GM13976 (cell line): Measurements from ENCODE around the gene CCBE1.

Experiments used
- DNase-seq: peaks from one replicate; pipeline ENCODE4 v3.0.0; 2012; ENCODE audit warnings: low spot score
- CTCF ChIP-seq: IDR thresholded peaks from 2 replicates; pipeline ENCODE4 v1.5.1; 2012; ENCODE audit warnings: borderline replicate concordance, mild to moderate bottlenecking; ENCODE audit not compliant: insufficient read depth; ENCODE audit errors: extremely low read depth, missing control alignments, control extremely low read depth
- in situ Hi-C: fragments of 300-500 bp; cut with MboI; formaldehyde crosslinking; loops from one replicate; pipeline ENCODE4 v1.12.0; 2022; ENCODE audit warnings: low sequenced_read_pairs, mixed read lengths, inconsistent platforms; ENCODE audit not compliant: unreplicated experiment

Gene CCBE1

GRCh38 chr18:59681051-59681450 is 16.2 kb downstream of the CCBE1 start:
- in situ Hi-C loops, result no loop called here
- no peak for TF ChIP-seq CTCF
- DNase-seq, result no peak

DNA sequence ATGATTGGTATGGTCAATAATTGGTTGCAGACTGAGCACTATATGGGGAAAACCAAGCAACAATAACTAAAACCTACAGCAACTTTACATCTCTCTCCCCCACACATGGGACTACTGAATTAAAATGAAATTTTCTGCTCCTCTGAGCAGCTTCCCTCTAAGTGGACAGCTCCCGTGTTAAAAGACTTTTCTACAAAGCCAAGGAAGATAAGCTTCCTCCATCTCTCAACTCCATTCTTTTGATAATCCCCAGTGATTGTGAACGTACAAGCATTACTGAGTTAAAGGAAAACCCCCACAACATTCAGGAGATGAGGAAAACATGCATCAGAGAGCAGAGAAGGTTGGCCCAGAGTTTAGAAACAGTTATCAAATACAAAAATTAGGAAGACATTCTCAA is 21.9 kb downstream of the CCBE1 start:
- DNase-seq, result no peak
- no peak for TF ChIP-seq CTCF
- in situ Hi-C loops, result no loop called here

DNA sequence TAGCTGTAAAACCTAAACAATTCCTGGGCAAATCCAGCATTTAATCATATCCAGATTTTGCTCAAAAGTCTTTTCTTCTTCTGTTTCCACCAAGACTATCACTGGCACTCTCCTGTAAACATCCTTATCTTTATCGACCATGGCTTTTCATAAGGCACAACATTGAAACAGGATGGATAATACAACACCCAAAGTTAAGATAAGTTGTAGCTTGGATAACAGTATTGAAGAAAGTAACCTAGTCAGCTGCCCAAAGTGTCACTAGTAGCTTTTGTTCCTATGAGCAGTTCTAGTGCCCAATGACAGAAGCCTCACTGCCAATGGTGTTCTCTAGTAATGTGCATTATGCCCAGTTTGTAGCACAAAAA is 22.3 kb downstream of the CCBE1 start:
- in situ Hi-C loops, result no loop called here
- DNase-seq, result no peak
- TF ChIP-seq CTCF, result no peak

DNA sequence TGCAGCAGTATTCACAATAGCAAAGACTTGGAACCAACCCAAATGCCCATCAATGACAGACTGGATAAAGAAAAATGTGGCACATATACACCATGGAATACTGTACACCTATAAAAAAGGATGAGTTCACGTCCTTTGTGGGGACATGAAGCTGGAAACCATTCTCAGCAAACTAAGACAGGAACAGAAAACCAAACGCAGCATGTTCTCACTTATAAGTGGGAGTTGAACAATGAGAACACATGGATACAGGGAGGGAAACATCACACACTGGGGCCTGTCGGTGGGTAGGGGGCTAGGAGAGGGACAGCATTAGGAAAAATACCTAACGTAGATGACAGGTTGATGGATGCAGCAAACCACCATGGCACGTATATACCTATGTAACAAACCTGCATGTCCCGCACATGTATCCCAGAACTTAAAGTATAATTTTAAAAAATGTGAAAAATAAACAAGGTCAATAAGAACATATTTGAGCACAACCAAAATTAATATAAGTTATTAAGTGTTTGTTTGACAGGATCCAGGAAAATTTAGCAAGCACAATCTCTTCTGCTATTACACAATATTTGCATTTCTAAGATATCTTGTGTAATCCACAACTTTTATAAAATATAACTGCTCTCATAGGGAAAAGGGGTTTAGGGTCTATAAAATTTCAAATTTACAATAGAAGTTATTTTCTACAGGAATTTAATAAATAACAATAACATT is 22.9 kb downstream of the CCBE1 start:
- TF ChIP-seq CTCF, result no peak
- in situ Hi-C loops, result no loop called here

GRCh38 chr18:59672235-59672711 is 24.9 kb downstream of the CCBE1 start:
- no peak for DNase-seq
- in situ Hi-C loops, result no loop called here
- no peak for TF ChIP-seq CTCF

More for the DNA sequence above, 22.9 kb downstream of the CCBE1 start:
- no peak for DNase-seq

GRCh38 chr18:59671551-59671950 is 25.7 kb downstream of the CCBE1 start:
- in situ Hi-C loops, result no loop called here
- no peak for TF ChIP-seq CTCF
- no peak for DNase-seq
